ENCODE data around the gene AXDND1. TPM values are rescaled to one million over a fixed set of nuclear protein-coding genes. Genes with fewer than 3 reads are reported as not detected.
"Not testable (repeated sequence)": the region's sequence is repeated elsewhere in the genome, so short reads cannot be mapped to it uniquely, and the experiment has no call there.

AXDND1 gene
- polyA plus RNA-seq, 1 of the 3 experiments (the other 2 are of a cell fraction) = 0.16 TPM

DNA sequence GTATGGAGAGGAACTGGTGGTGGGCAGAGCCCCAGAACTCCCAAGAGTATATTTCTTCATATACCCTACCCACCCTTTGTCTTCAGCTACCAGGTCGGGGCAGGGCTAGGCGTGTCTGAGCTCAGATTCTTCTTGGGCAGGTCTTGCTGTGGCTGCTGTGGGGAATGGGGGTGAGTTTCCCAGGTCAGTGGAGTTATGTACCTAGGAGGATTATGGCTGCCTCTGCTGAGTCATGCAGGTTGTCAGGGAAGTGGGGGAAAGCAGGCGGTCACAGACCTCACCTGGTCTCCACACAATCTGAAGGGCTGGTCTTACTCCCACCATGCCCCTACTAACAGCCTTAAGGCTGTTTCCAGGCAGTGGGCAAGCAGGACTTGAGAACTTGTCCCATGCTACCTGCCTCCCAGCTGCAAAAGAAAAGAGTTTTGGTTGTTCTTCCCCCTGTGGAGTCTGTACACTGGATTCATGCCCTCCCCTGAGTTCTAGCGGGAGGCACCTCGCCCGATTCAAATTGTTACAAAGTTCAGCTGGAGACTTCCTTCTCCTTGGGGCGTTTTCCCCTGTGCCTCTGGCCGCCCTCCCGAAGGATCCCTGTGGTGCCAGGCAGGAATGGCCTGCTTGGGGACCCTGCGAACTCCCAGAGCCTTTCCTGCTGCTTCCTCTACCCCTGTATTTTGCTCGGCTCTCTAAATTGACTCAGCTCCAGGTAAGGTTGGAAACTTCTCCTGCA lies 151.4 kb downstream of the AXDND1 start:
- Histone ChIP-seq H3K27me3 (ENCODE audit: insufficient read depth) (no peaks in the 10 kb centered on the region), H3K9ac (no peak overlapping the region), H3F3A (replicated peaks; ENCODE audit: insufficient read depth) (no peaks in the 10 kb centered on the region), H3K4me2 (no peak overlapping the region), H3K9me3 (no peaks in the 10 kb centered on the region), H3K36me3 (replicated peaks in 1 of 2; ENCODE audit: control insufficient read depth in 1 of 2, insufficient read depth in 2 of 2, low read length in 1 of 2) (no peaks in the 10 kb centered on the region), H2AFZ (ENCODE audit: low read depth) (no peak overlapping the region), H3K79me2 (ENCODE audit: insufficient read depth) (no peaks in the 10 kb centered on the region), H3K9me2 (no peaks in the 10 kb centered on the region), H3K4me1 (ENCODE audit: control insufficient read depth in 1 of 2, insufficient read depth in 2 of 2, low read depth in 1 of 2, low read length in 1 of 2) (no peaks in the 10 kb centered on the region), H4K20me1 (ENCODE audit: insufficient read depth) (no peaks in the 10 kb centered on the region), H3K4me3 (ENCODE audit: low read depth in 2 of 2, low read length in 1 of 2) (no peak overlapping the region), H3K27ac (ENCODE audit: low read depth in 2 of 2, low read length in 1 of 2) (no peak overlapping the region)
- TF ChIP-seq FOXM1 (IDR thresholded peaks at IDR 0.05; ENCODE audit: low read depth) (no peak), CTCF (IDR thresholded peaks at IDR 0.05) (no peak), NRF1 (IDR thresholded peaks at IDR 0.05; ENCODE audit: low read depth, low read length) (no peak), POLR2AphosphoS5 (IDR thresholded peaks at IDR 0.05; ENCODE audit: low read depth, low read length) (no peak), GABPA (IDR thresholded peaks at IDR 0.05; ENCODE audit: low read depth) (no peak), SIN3A (IDR thresholded peaks at IDR 0.05; ENCODE audit: borderline replicate concordance, low read depth, low read length) (no peak), RAD21 (IDR thresholded peaks at IDR 0.05; ENCODE audit: low read length) (no peak), RFX5 (IDR thresholded peaks at IDR 0.05; ENCODE audit: low read length) (no peak), MXI1 (IDR thresholded peaks at IDR 0.05; ENCODE audit: low read depth, low read length) (no peak), YY1 (IDR thresholded peaks at IDR 0.05; ENCODE audit: low read depth) (no peak), RCOR1 (IDR thresholded peaks at IDR 0.05; ENCODE audit: low read length) (no peak), REST (IDR thresholded peaks at IDR 0.05; ENCODE audit: low read depth, low read length) (no peak), MEF2A (IDR thresholded peaks at IDR 0.05; ENCODE audit: borderline replicate concordance, low read depth) (no peak), GATA2 (CRISPR knock-in tag; IDR thresholded peaks at IDR 0.05) (no peak), TEAD4 (IDR thresholded peaks at IDR 0.05; ENCODE audit: borderline replicate concordance, insufficient read depth) (no peak)
- TF ChIP-seq, protein P1, sequence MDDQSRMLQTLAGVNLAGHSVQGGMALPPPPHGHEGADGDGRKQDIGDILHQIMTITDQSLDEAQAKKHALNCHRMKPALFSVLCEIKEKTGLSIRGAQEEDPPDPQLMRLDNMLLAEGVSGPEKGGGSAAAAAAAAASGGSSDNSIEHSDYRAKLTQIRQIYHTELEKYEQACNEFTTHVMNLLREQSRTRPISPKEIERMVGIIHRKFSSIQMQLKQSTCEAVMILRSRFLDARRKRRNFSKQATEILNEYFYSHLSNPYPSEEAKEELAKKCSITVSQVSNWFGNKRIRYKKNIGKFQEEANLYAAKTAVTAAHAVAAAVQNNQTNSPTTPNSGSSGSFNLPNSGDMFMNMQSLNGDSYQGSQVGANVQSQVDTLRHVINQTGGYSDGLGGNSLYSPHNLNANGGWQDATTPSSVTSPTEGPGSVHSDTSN (IDR thresholded peaks at IDR 0.05) = no peak
- TF ChIP-seq, protein P2, sequence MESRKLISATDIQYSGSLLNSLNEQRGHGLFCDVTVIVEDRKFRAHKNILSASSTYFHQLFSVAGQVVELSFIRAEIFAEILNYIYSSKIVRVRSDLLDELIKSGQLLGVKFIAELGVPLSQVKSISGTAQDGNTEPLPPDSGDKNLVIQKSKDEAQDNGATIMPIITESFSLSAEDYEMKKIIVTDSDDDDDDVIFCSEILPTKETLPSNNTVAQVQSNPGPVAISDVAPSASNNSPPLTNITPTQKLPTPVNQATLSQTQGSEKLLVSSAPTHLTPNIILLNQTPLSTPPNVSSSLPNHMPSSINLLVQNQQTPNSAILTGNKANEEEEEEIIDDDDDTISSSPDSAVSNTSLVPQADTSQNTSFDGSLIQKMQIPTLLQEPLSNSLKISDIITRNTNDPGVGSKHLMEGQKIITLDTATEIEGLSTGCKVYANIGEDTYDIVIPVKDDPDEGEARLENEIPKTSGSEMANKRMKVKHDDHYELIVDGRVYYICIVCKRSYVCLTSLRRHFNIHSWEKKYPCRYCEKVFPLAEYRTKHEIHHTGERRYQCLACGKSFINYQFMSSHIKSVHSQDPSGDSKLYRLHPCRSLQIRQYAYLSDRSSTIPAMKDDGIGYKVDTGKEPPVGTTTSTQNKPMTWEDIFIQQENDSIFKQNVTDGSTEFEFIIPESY (IDR thresholded peaks at IDR 0.05; ENCODE audit: borderline replicate concordance, low read depth) = no peak
- ChIA-PET POLR2A (no interaction called here), CTCF (interaction anchor here (0.6 kb wide), 1 partner anchor 662 kb away, joined by 3 read pairs; no protein-coding TSS in a partner anchor)
- DNase-seq = no peak
- WGBS (ENCODE audit: low lambda C conversion rate) = 20% methylated on average over 10 of the region's 11 CpGs

DNA sequence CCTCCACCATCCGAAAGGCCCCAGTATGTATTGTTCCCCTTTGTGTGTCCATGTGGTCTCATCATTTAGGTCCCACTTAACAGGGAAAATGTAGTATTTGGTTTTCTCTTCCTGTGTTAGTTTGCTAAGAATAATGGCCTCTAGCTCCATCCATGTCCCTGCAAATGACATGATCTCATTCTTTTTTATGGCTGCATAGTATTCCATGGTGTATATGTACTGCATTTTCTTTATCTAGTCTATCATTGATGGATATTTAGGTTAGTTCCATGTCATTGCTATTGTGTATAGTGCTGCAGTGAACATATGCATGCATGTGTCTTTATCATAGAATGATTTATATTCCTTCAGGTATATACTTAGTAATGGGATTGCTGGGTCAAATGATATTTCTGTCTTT lies 152.8 kb downstream of the AXDND1 start:
- H3K9me2 ChIP-seq; H3K9me3 ChIP-seq; H3K9ac ChIP-seq; H3K36me3 ChIP-seq (replicated peaks in 1 of 2; ENCODE audit: control insufficient read depth in 1 of 2, insufficient read depth in 2 of 2, low read length in 1 of 2); H2AFZ ChIP-seq (ENCODE audit: low read depth); H3K4me3 ChIP-seq (ENCODE audit: low read depth in 2 of 2, low read length in 1 of 2); DNase-seq; CTCF ChIA-PET; H4K20me1 ChIP-seq (ENCODE audit: insufficient read depth); H3K27me3 ChIP-seq (ENCODE audit: insufficient read depth); H3F3A ChIP-seq (replicated peaks; ENCODE audit: insufficient read depth); H3K27ac ChIP-seq (ENCODE audit: low read depth in 2 of 2, low read length in 1 of 2); POLR2A ChIA-PET; H3K4me2 ChIP-seq; H3K79me2 ChIP-seq (ENCODE audit: insufficient read depth); H3K4me1 ChIP-seq (ENCODE audit: control insufficient read depth in 1 of 2, insufficient read depth in 2 of 2, low read depth in 1 of 2, low read length in 1 of 2): not testable (repeated sequence)
- WGBS (ENCODE audit: low lambda C conversion rate) = 48% methylated on average over 1 of the region's 1 CpG

All from SK-N-SH (cell line).